ENCODE data around the gene ST7.
"Not testable (repeated sequence)": the region's sequence is repeated elsewhere in the genome, so short reads cannot be mapped to it uniquely, and the experiment has no call there.

Gene ST7

DNA sequence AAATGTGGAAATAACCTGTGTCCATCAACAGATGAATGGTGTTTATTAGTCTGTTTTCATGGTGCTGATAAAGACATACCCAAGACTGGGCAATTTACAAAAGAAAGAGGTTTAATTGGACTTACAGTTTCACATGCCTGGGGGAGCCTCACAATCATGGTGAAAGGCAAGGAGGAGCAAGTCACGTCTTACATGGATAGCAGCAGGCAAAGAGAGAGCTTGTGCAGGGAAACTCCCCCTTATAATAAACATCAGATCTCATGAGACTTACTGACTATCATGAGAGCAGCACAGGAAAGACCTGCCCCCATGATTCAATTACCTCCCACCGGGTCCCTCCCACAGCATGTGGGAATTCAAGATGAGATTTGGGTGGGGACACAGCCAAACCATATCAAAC, 292.4 kb downstream of the ST7 start:
- DNase-seq = not testable (repeated sequence)

- DNase-seq = no peak
Observed at GRCh38 chr7:117247809-117248208, 294.5 kb downstream of the ST7 start.

GRCh38 chr7:117248829-117249228, 295.5 kb downstream of the ST7 start:
- no peak for DNase-seq

- DNase-seq = no peak
Observed at GRCh38 chr7:117249696-117250095, 296.4 kb downstream of the ST7 start.

DNA sequence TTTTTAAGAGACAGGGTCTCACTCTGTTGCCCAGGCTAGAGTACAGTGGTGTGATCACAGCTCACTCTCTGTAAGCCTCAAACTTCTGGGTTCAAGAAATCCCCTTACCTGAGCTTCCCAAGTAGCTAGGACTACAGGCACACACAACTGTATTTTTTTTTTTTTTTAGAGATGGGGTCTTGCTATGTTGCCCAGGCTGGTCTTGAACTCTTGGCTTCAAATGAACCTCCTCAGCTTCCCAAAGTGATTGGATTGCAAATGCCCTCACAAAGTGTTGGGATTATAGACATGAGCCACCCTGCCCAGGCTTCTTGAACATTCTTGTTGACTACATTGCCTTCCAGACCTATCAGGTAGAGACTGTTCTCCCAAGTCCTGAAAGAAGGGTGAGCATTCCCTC, 296.9 kb downstream of the ST7 start:
- DNase-seq = no peak

DNA sequence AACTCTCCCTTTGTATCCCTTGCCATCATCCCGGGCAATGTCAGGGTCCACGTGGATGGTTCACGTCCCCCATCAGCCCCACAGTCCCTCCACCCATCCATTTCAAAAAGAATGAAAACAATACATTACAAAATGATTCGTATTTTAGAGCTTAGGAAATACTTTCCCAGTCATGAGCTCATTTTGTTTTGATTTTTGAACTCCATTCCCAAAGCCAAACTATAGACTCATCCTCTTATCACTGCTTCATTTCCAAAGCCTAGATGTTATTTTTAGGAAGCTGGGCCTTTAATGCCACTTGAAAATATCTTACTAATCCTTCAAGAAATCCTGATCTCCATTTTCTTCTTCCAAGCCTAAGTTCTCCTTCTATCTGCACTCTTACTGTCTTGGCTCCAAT, 297.5 kb downstream of the ST7 start:
- no peak for DNase-seq

GRCh38 chr7:117251687-117252086, 298.4 kb downstream of the ST7 start:
- DNase-seq = no peak

- no peak for DNase-seq
Observed at GRCh38 chr7:117259615-117260014, 306.3 kb downstream of the ST7 start.

DNA sequence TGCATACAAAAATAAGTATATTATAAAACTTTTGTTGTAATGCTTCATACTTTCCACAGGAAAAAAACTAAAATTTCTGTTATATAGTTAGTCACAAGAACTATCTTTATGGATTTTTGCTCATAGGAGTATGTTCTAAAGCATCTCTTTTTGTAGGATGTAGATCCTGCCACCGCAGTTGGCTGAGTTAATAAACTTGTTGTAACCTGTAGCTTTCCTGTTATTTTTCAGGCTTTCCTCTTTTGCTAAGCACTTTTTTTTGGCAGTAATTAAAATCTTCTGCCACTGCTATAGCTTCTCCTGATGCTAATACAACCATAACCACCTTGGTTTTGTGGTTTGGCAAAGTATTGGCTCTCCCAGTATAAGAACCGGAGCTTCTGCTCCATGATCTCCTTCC, 309.2 kb downstream of the ST7 start:
- no peak for DNase-seq

GRCh38 chr7:117264716-117265115, 311.4 kb downstream of the ST7 start:
- DNase-seq = no peak

DNA sequence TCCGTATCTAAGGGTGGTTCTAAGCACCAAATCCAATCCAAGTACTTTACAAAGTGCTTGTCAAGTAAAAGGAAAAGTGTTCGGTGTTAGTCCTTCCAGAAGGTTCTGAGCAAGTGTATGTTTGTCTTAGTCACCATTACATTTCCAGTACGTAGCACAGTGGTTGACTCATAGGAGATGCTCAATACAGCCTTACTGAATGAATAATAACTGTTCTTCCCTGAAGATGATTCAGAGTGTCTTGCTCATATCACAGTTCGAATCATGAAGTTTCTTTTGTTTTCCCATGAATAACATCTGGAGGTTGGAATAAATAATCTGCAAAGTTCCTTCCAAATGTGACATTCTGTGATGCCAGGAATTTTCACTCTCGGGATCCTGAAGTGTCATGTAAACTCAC, 316.1 kb downstream of the ST7 start:
- no peak for DNase-seq

DNA sequence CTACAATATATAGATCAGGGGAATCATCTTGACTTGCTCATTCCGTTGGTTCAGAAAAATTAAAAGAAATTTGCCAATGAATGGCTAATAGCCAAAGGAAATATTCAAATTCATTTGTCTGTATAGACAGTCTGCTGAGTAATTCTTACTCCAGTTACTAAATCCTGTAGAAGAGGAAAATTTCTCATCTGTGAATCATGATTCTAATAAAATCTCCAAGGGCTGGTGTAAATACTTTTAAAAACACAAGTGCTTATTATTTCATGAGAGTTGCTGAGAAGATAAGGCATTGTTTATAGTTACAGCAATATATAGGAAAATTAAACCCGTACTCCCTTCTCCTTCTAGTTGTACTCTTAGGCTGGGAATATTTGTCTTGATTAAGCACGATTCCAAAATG, 316.6 kb downstream of the ST7 start:
- no peak for DNase-seq

DNA sequence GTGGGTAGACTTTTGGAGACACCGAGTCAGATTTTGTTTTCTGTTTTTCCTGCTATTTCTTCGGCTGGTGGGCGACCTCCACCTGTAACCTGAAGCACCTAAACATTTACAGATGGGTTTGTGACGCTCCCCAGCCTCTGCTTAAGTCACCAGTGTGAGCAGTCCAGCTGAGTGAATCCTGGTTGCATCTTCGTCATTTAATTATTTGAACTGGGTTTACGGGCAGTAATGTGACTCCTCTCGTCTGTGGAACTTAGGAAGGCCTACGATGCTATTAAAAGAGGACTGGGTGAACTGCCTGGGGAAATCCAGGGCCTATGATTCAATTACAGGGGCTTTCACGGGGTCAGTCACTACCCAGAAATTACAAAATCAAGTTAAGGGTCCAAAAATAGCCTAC, 317.1 kb downstream of the ST7 start:
- DNase-seq = no peak

DNA sequence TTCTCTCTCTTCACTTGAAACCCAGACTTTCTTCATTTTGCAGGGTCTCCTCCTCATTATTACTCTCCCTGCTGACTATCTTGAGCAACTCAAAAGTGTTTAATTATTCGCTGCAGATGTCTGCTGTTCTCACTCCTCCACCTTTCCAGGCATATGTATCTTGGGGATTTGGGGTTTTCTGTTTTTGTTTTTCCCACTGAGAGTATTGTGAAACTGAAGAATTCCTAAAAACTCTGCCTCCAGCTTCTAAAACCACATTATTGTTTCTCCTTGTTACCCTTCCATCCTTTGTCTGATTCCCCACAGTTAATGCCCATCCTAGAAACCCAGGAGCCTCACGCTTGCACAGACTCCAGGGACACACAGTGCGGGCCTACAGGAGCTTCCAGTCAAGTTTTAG, 318.3 kb downstream of the ST7 start:
- DNase-seq = no peak

DNA sequence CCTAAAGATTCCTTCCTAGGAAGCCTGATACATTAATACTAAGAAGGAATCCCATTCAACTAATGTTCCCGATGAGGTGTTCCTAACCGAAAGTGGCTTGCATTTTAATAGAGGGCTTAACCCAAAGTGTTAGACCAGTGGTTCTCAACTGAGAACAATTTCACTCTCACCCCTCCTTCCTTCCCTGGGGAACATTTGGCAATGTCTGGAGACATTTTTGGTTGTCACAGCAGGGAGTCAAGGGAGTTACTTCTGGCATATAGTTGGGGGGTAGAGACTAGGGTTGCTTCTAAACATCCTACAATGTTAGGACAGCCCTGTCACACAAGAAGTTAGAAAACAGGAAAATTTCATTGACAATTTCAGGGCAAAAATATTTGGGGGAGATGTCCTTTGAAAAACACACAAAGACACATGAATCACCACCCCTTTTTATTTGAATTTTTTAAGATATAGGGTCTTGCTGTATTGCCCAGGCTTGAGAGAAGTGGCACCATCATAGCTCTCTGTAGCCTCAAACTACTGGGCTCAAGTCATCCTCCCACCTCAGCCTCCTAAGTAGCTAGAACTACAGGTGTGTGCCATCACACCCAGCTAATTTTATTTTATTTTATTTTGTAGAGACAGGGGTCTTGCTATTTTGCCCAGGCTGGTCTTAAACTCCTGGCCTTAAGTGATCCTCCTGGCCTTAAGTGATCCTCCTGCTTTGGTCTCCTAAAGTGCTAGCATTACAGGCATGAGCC, 318.9 kb downstream of the ST7 start:
- no peak for DNase-seq

DNA sequence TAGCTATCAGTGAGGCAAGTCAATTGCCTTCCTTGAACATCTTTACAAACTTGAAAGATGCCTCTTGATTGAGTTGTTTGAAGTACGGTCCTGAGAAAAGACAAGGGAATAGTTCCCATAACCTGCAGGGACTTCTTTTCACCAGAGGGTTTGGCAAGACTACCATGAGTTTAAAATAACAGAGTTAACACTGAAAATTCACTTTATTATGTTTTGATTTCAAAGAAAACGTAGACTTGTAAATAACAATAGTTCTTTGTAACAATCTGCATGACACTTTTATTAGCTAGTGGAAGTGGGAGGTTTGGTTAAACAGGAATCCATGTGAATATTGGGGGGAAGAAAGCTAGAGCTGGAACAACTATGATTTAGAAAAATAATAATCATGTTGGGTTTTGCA, 320.0 kb downstream of the ST7 start:
- DNase-seq = no peak

GRCh38 chr7:117273814-117274225, 320.5 kb downstream of the ST7 start:
- DNase-seq = no peak

GRCh38 chr7:117274951-117275350, 321.6 kb downstream of the ST7 start:
- no peak for DNase-seq

DNA sequence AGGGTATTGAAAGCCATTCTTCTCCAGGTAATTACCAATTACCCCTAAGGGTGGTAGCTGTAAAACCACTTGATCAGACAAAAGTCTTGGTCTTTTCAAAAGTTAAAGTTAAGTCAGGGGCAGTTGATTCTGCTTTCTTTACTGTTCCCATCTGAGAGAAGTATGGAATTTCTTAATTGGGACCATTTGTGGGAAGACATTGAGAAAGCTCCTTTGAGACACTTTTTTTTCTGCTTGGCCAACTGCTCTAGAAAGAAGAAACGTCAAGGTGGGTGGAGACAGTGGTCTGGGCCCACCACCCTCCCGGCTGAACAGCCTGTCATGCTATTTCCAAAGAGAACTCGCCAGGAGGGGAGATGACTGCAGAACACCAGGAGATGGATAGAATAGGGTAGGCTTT, 324.3 kb downstream of the ST7 start:
- DNase-seq = no peak

GRCh38 chr7:117278040-117278439, 324.7 kb downstream of the ST7 start:
- DNase-seq = no peak

DNA sequence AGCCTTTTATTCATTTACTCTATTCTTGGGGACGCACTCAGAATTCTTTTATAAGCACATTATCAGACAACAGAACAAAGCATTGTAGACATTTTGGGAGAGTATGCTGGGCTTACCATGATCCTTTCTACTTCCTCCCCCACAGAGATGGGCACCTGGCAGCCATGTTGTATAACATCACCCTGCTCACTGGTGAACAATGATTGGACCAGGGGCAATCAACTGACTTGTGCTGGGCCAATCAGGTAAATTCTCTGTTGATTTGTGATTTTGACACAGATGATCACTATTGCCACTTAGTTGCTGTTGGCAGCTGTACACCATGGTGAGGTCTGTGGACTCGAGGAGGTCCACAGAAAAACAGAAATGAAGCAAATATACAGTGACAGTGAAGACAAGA, 325.9 kb downstream of the ST7 start:
- DNase-seq = no peak
